NCI-H2107 treated with DMSO at 0.1 percent for 48 hours (cell line): ENCODE data around the gene DHX16.
A peak's percentile ranks its signal among the peaks of the same experiment; 100 is the strongest.
"Not testable (repeated sequence)": the region's sequence is repeated elsewhere in the genome, so short reads cannot be mapped to it uniquely, and the experiment has no call there.

Source experiments
- DNase-seq: peaks from one replicate; lab custom pipeline; 2025; ENCODE audit not compliant: unreplicated experiment; lab: John Stamatoyannopoulos, UW

Gene DHX16

GRCh38 chr6:30672445-30673253 lies at the start of gene DHX16:
DHX16 (minus strand) TSS chr6:30673006; CDS start chr6:30672841, 165 bp downstream.
- DNase-seq: peak; percentile 34

- not testable (repeated sequence) for DNase-seq
Measured at GRCh38 chr6:30722025-30722279, 49.1 kb upstream of the DHX16 start.

- DNase-seq: peak; percentile 30
Measured at GRCh38 chr6:30721198-30722024, 48.6 kb upstream of the DHX16 start.

GRCh38 chr6:30720738-30721197 lies 48.0 kb upstream of the DHX16 start:
- DNase-seq: no peak

- peak; percentile 79 for DNase-seq
Measured at GRCh38 chr6:30719791-30720737, 47.3 kb upstream of the DHX16 start, which contains the start of gene TUBB. TUBB (plus strand) TSS chr6:30720352; CDS start chr6:30720507, 155 bp downstream.

- DNase-seq: peak; percentile 47
Measured at GRCh38 chr6:30719356-30719755, 46.5 kb upstream of the DHX16 start.

GRCh38 chr6:30717845-30718720 lies 45.3 kb upstream of the DHX16 start:
- DNase-seq: not testable (repeated sequence)

- DNase-seq: peak; percentile 94
Measured at GRCh38 chr6:30717129-30717844, 44.5 kb upstream of the DHX16 start, which contains the start of gene MDC1. MDC1 (minus strand) TSS chr6:30717281; CDS start chr6:30715175, 2,106 bp downstream.

- no peak for DNase-seq
Measured at GRCh38 chr6:30716879-30717128, 44.0 kb upstream of the DHX16 start.

GRCh38 chr6:30714263-30714662 lies 41.5 kb upstream of the DHX16 start:
- no peak for DNase-seq

GRCh38 chr6:30712441-30712945 lies 39.7 kb upstream of the DHX16 start:
- DNase-seq: no peak

GRCh38 chr6:30711758-30712380 lies 39.1 kb upstream of the DHX16 start:
- no peak for DNase-seq

- DNase-seq: no peak
Measured at GRCh38 chr6:30709101-30709868, 36.5 kb upstream of the DHX16 start.

GRCh38 chr6:30707281-30707850 lies 34.6 kb upstream of the DHX16 start:
- DNase-seq: peak; percentile 71

GRCh38 chr6:30705620-30706019 lies 32.8 kb upstream of the DHX16 start:
- no peak for DNase-seq

GRCh38 chr6:30703821-30704220 lies 31.0 kb upstream of the DHX16 start:
- DNase-seq: no peak

GRCh38 chr6:30703011-30703410 lies 30.2 kb upstream of the DHX16 start:
- no peak for DNase-seq

GRCh38 chr6:30700340-30700739 lies 27.5 kb upstream of the DHX16 start:
- no peak for DNase-seq
